HEK293T (cell line): ENCODE results near the gene IL10.

Source experiments
- CTCF ChIA-PET: fragments of 350-600 bp; formaldehyde crosslinking; extraction: SDS; loops from one replicate; lab custom pipeline; 2021; ENCODE audit warnings: antibody characterized with exemption, inconsistent platforms; lab: Yijun Ruan, JAX
- POLR2A ChIA-PET: fragments of 350-600 bp; formaldehyde crosslinking; extraction: SDS; loops from one replicate; lab custom pipeline; 2020; ENCODE audit warnings: antibody characterized with exemption, inconsistent platforms; lab: Yijun Ruan, JAX
- DNase-seq: peaks from one replicate; pipeline ENCODE4 v3.0.0; 2012; ENCODE audit warnings: mixed read lengths; ENCODE audit errors: extremely low spot score
- ARNT ChIP-seq: fragments of 450-650 bp; IDR thresholded peaks from 2 replicates; pipeline ENCODE4 v1.6.1; 2017; ENCODE audit warnings: mild to moderate bottlenecking
- BHLHE40 ChIP-seq: fragments of 450-650 bp; IDR thresholded peaks from 2 replicates; pipeline ENCODE4 v1.6.1; 2016; ENCODE audit warnings: mild to moderate bottlenecking, moderate library complexity, borderline replicate concordance
- CTBP1 ChIP-seq: fragments of 450-650 bp; IDR thresholded peaks from 2 replicates; pipeline ENCODE4 v1.6.1; 2016; ENCODE audit warnings: borderline replicate concordance
- ELF4 ChIP-seq: fragments of 450-650 bp; IDR thresholded peaks from 2 replicates; pipeline ENCODE4 v1.6.1; 2017; ENCODE audit warnings: antibody characterized with exemption
- FOXA1 ChIP-seq: fragments of 450-650 bp; IDR thresholded peaks from 2 replicates; pipeline ENCODE4 v1.6.1; 2016; ENCODE audit warnings: mild to moderate bottlenecking
- FOXK2 ChIP-seq: fragments of 450-650 bp; IDR thresholded peaks from 2 replicates; pipeline ENCODE4 v1.6.1; 2016; ENCODE audit warnings: mild to moderate bottlenecking
- FOXM1 ChIP-seq: fragments of 450-650 bp; IDR thresholded peaks from 2 replicates; pipeline ENCODE4 v1.6.1; 2017; ENCODE audit warnings: mild to moderate bottlenecking, borderline replicate concordance
- HDGF ChIP-seq: fragments of 450-650 bp; IDR thresholded peaks from 2 replicates; pipeline ENCODE4 v1.6.1; 2017; ENCODE audit warnings: antibody characterized with exemption, borderline replicate concordance
- L3MBTL2 ChIP-seq: fragments of 450-650 bp; conservative IDR thresholded peaks from 2 replicates; pipeline ENCODE4 v1.6.1; 2016; ENCODE audit warnings: mild to moderate bottlenecking
- LEF1 ChIP-seq: fragments of 450-650 bp; IDR thresholded peaks from 2 replicates; pipeline ENCODE4 v1.6.1; 2017; ENCODE audit warnings: mild to moderate bottlenecking, borderline replicate concordance
- NFRKB ChIP-seq: fragments of 450-650 bp; IDR thresholded peaks from 2 replicates; pipeline ENCODE4 v1.6.1; 2016; ENCODE audit warnings: mild to moderate bottlenecking, moderate library complexity
- PKNOX1 ChIP-seq: fragments of 450-650 bp; IDR thresholded peaks from 2 replicates; pipeline ENCODE4 v1.6.1; 2016
- SP1 ChIP-seq: fragments of 450-650 bp; IDR thresholded peaks from 2 replicates; pipeline ENCODE4 v1.6.1; 2017
- SUZ12 ChIP-seq: fragments of 450-650 bp; IDR thresholded peaks from 2 replicates; pipeline ENCODE4 v1.6.1; 2016; ENCODE audit warnings: mild to moderate bottlenecking
- TARDBP ChIP-seq: fragments of 450-650 bp; IDR thresholded peaks from 2 replicates; pipeline ENCODE4 v1.6.1; 2016
- ZNF384 ChIP-seq: fragments of 450-650 bp; IDR thresholded peaks from 2 replicates; pipeline ENCODE4 v1.6.1; 2016

Gene IL10

GRCh38 chr1:206802401-206802800 lies 30.1 kb upstream of the IL10 start:
- POLR2A ChIA-PET = no interaction called here
- DNase-seq = no peak
- CTCF ChIA-PET = no interaction called here
- no peak for TF ChIP-seq HDGF
- no peak for TF ChIP-seq TARDBP
- TF ChIP-seq L3MBTL2 = no peak
- TF ChIP-seq ZNF384 = no peak
- TF ChIP-seq SUZ12 = no peak
- TF ChIP-seq ELF4 = no peak
- no peak for TF ChIP-seq NFRKB
- no peak for TF ChIP-seq ARNT

- ChIA-PET POLR2A (no interaction called here), CTCF (no interaction called here)
- DNase-seq = no peak
- no peak for TF ChIP-seq LEF1
- TF ChIP-seq CTBP1 = no peak
- no peak for TF ChIP-seq TARDBP
- no peak for TF ChIP-seq NFRKB
- TF ChIP-seq SUZ12 = no peak
- TF ChIP-seq FOXK2 = no peak
- no peak for TF ChIP-seq ELF4
- no peak for TF ChIP-seq ZNF384
- TF ChIP-seq SP1 = no peak
- TF ChIP-seq PKNOX1 = no peak
- TF ChIP-seq FOXA1 = no peak
- no peak for TF ChIP-seq FOXM1
- TF ChIP-seq L3MBTL2 = no peak
- TF ChIP-seq HDGF = no peak
- no peak for TF ChIP-seq BHLHE40
- no peak for TF ChIP-seq ARNT
These were observed 29.2 kb upstream of the IL10 start for GRCh38 chr1:206801467-206801866.

- POLR2A ChIA-PET = no interaction called here
These were observed 28.6 kb upstream of the IL10 start for GRCh38 chr1:206800891-206801290.

GRCh38 chr1:206800411-206800810 lies 28.1 kb upstream of the IL10 start:
- ChIA-PET POLR2A (no interaction called here), CTCF (no interaction called here)
- no peak for DNase-seq
- TF ChIP-seq SUZ12 (no peak), CTBP1 (no peak), TARDBP (no peak), FOXK2 (no peak), ARNT (no peak), SP1 (no peak), FOXM1 (no peak), HDGF (no peak), FOXA1 (no peak), BHLHE40 (no peak), ELF4 (no peak), NFRKB (no peak), LEF1 (no peak), L3MBTL2 (no peak), PKNOX1 (no peak), ZNF384 (no peak)

More at GRCh38 chr1:206800891-206801290, 28.6 kb upstream of the IL10 start:
- TF ChIP-seq ELF4 (no peak), SUZ12 (no peak), FOXK2 (no peak), ARNT (no peak), NFRKB (no peak), SP1 (no peak), FOXM1 (no peak), LEF1 (no peak), TARDBP (no peak), ZNF384 (no peak), PKNOX1 (no peak)
- no peak for DNase-seq
- CTCF ChIA-PET = no interaction called here

- no peak for DNase-seq
- CTCF ChIA-PET = no interaction called here
- TF ChIP-seq NFRKB (no peak), LEF1 (no peak), FOXM1 (no peak), SUZ12 (no peak), HDGF (no peak), ARNT (no peak), PKNOX1 (no peak)
- POLR2A ChIA-PET = no interaction called here
These were observed 27.0 kb upstream of the IL10 start for GRCh38 chr1:206799311-206799710.

- DNase-seq = no peak
- CTCF ChIA-PET = interaction anchor here (0.6 to 1.5 kb wide), 7 partner anchors 9 to 111 kb away, joined by 3 to 5 read pairs (median 3); partner anchors contain the start of gene IL19
- TF ChIP-seq FOXA1 (no peak), PKNOX1 (no peak), ELF4 (no peak), SP1 (no peak), NFRKB (no peak), ARNT (no peak), BHLHE40 (no peak), CTBP1 (no peak), L3MBTL2 (no peak), ZNF384 (no peak), TARDBP (no peak), HDGF (no peak), LEF1 (no peak), SUZ12 (no peak), FOXK2 (no peak)
- POLR2A ChIA-PET = no interaction called here
These were observed 26.2 kb upstream of the IL10 start for GRCh38 chr1:206798384-206798996.
